ENCODE results near the gene EHBP1. TPM values are rescaled to one million over a fixed set of nuclear protein-coding genes. Genes with fewer than 3 reads are reported as not detected.

Gene EHBP1
- total and polyA plus RNA-seq, 2 donors (not counting 1 experiment from before 2014, with no cell fraction given): 129 to 191 TPM

DNA sequence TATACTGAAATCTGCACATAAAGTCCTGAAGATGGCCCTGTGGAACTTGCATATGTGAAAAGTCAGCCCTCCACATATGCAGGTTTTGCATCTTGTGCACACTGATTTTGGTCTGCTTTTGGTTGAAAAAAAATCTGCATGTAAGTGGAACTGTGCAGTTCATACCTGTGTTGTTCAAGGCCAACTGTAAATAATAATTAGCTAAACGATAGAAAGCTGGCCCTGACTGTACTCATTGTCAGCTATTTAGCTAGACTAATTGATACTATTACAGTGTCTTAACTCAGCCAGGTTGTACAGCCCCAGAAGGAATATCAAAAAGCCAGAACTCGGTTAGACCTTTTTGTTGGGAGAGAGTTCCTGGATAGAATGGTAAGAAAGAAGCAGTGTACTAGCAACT lies 54.5 kb downstream of the EHBP1 start:
- H3K27ac ChIP-seq (ENCODE audit: insufficient read depth, low read length): no peak overlapping the region
- no peak overlapping the region for H3K4me2 ChIP-seq (ENCODE audit: extremely low read depth, insufficient read depth, low read length)
- no peaks in the 10 kb centered on the region for H3K27me3 ChIP-seq (ENCODE audit: control insufficient read depth, insufficient read depth, low read length)
- TF ChIP-seq, protein P1, sequence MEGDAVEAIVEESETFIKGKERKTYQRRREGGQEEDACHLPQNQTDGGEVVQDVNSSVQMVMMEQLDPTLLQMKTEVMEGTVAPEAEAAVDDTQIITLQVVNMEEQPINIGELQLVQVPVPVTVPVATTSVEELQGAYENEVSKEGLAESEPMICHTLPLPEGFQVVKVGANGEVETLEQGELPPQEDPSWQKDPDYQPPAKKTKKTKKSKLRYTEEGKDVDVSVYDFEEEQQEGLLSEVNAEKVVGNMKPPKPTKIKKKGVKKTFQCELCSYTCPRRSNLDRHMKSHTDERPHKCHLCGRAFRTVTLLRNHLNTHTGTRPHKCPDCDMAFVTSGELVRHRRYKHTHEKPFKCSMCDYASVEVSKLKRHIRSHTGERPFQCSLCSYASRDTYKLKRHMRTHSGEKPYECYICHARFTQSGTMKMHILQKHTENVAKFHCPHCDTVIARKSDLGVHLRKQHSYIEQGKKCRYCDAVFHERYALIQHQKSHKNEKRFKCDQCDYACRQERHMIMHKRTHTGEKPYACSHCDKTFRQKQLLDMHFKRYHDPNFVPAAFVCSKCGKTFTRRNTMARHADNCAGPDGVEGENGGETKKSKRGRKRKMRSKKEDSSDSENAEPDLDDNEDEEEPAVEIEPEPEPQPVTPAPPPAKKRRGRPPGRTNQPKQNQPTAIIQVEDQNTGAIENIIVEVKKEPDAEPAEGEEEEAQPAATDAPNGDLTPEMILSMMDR (conservative IDR thresholded peaks at IDR 0.05 in 1 of 2, IDR thresholded peaks at IDR 0.05 in 1 of 2; ENCODE audit: low read depth in 1 of 2, low read length in 2 of 2): no peak
- TF ChIP-seq EZH2 (IDR thresholded peaks at IDR 0.05; ENCODE audit: low read length, missing control alignments): no peak
- peaks cover 2% of the 10 kb centered on the region for H4K20me1 ChIP-seq (ENCODE audit: control insufficient read depth, extremely low read depth, insufficient read depth, low read length)
- DNase-seq (ENCODE audit: low read depth in 2 of 2): no peak
- no peaks in the 10 kb centered on the region for H3K4me1 ChIP-seq (ENCODE audit: control insufficient read depth, extremely low read depth, insufficient read depth, low read length)
- no peak overlapping the region for H3K9ac ChIP-seq (ENCODE audit: insufficient read depth, low read length)
- H2AFZ ChIP-seq (ENCODE audit: low read length): no peak overlapping the region
- H3K9me3 ChIP-seq (ENCODE audit: control insufficient read depth, insufficient read depth, low read depth, low read length): no peaks in the 10 kb centered on the region
- H3K36me3 ChIP-seq (ENCODE audit: control insufficient read depth, insufficient read depth, low read length): no peaks in the 10 kb centered on the region
- H3K79me2 ChIP-seq (ENCODE audit: control insufficient read depth, insufficient read depth, low read length): peaks cover 66% of the 10 kb centered on the region
- no peak overlapping the region for H3K4me3 ChIP-seq (replicated peaks in 1 of 4; ENCODE audit: control extremely low read depth in 1 of 4, insufficient read depth in 1 of 4, low read depth in 3 of 4, low read length in 4 of 4)

DNA sequence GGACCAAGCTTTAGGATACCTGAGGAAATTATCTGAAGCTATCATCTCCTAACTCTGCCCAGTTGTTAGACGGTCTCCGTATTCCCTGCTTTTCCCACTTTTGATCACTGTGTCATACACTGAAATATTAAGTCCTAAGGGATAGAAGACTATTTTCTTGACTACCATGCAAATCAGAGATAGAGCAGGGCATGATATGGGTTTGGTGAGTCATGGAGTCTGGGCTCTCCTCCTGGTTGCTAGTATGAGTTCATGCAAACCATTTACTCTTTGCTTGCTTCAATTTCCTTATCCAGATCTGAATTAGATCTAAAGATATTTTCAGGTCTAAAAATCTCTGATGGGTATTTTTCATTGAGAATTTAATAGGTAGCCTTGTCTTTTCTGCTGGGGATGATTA lies 55.0 kb downstream of the EHBP1 start:
- DNase-seq (ENCODE audit: low read depth in 2 of 2): peak; percentile 50 to 85
- no peaks in the 10 kb centered on the region for H4K20me1 ChIP-seq (ENCODE audit: control insufficient read depth, extremely low read depth, insufficient read depth, low read length)
- H3K4me3 ChIP-seq (replicated peaks in 1 of 4; ENCODE audit: control extremely low read depth in 1 of 4, insufficient read depth in 1 of 4, low read depth in 3 of 4, low read length in 4 of 4): no peak overlapping the region
- H3K9ac ChIP-seq (ENCODE audit: insufficient read depth, low read length): no peak overlapping the region
- H2AFZ ChIP-seq (ENCODE audit: low read length): no peak overlapping the region
- no peaks in the 10 kb centered on the region for H3K4me1 ChIP-seq (ENCODE audit: control insufficient read depth, extremely low read depth, insufficient read depth, low read length)
- H3K9me3 ChIP-seq (ENCODE audit: control insufficient read depth, insufficient read depth, low read depth, low read length): no peaks in the 10 kb centered on the region
- H3K27me3 ChIP-seq (ENCODE audit: control insufficient read depth, insufficient read depth, low read length): no peaks in the 10 kb centered on the region
- H3K4me2 ChIP-seq (ENCODE audit: extremely low read depth, insufficient read depth, low read length): no peak overlapping the region
- TF ChIP-seq, protein P1 (conservative IDR thresholded peaks at IDR 0.05 in 1 of 2, IDR thresholded peaks at IDR 0.05 in 1 of 2; ENCODE audit: low read depth in 1 of 2, low read length in 2 of 2): no peak
- TF ChIP-seq EZH2 (IDR thresholded peaks at IDR 0.05; ENCODE audit: low read length, missing control alignments): no peak
- no peaks in the 10 kb centered on the region for H3K36me3 ChIP-seq (ENCODE audit: control insufficient read depth, insufficient read depth, low read length)
- peaks cover 61% of the 10 kb centered on the region for H3K79me2 ChIP-seq (ENCODE audit: control insufficient read depth, insufficient read depth, low read length)
- H3K27ac ChIP-seq (ENCODE audit: insufficient read depth, low read length): no peak overlapping the region

DNA sequence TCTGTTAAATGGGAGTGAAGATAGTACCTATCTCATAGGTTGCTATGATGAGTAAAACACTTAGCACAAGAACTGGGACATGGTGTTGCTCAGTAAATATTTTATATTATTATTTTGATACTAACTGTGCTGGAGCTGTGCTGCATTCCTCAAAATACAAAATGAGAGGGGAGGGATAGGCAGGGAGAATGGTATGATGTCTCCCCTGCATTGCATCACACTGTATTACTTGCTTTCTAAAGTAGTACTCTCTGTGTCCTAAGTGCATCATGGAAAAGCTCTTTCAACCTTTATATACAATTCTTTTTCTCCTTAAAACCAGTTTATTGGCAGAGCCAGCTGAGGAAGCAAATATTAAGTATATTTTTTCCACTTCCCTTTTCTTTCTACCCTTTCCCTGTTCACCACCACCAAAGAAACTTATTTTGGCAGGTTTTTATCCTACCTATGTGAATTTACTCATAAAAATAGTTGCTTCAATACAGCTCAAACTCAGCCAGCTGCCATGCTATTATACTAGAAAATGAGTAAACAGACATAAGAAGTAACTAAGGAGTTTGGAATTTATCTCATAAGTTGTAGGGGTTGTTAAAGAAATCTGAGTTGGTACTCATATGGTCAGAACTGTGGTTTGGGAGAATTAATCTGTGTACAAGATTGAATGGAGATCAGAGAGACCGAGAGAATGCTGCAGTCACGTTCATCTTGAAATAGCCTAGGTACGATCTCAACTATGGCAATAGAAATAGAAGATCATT lies 60.3 kb downstream of the EHBP1 start:
- Histone ChIP-seq H3K9me3 (ENCODE audit: control insufficient read depth, insufficient read depth, low read depth, low read length) (no peaks in the 10 kb centered on the region), H3K4me2 (ENCODE audit: extremely low read depth, insufficient read depth, low read length) (no peak overlapping the region), H3K79me2 (ENCODE audit: control insufficient read depth, insufficient read depth, low read length) (peaks cover 35% of the 10 kb centered on the region), H3K27ac (ENCODE audit: insufficient read depth, low read length) (no peak overlapping the region), H3K36me3 (ENCODE audit: control insufficient read depth, insufficient read depth, low read length) (no peaks in the 10 kb centered on the region), H3K4me1 (ENCODE audit: control insufficient read depth, extremely low read depth, insufficient read depth, low read length) (no peaks in the 10 kb centered on the region), H3K27me3 (ENCODE audit: control insufficient read depth, insufficient read depth, low read length) (no peaks in the 10 kb centered on the region), H2AFZ (ENCODE audit: low read length) (no peak overlapping the region), H3K4me3 (replicated peaks in 1 of 4; ENCODE audit: control extremely low read depth in 1 of 4, insufficient read depth in 1 of 4, low read depth in 3 of 4, low read length in 4 of 4) (no peak overlapping the region), H3K9ac (ENCODE audit: insufficient read depth, low read length) (no peak overlapping the region), H4K20me1 (ENCODE audit: control insufficient read depth, extremely low read depth, insufficient read depth, low read length) (no peaks in the 10 kb centered on the region)
- no peak for TF ChIP-seq EZH2 (IDR thresholded peaks at IDR 0.05; ENCODE audit: low read length, missing control alignments)
- TF ChIP-seq, protein P1 (conservative IDR thresholded peaks at IDR 0.05 in 1 of 2, IDR thresholded peaks at IDR 0.05 in 1 of 2; ENCODE audit: low read depth in 1 of 2, low read length in 2 of 2): no peak
- DNase-seq (ENCODE audit: low read depth in 2 of 2): peak in 1 of 2 donors; percentile 57

All from fibroblast of lung (primary cell).